Measurements from ENCODE around the gene FASTK.

The FASTK gene

GRCh38 chr7:151082141-151083070 lies 1.8 kb upstream of the FASTK start:
- DNase-seq (ENCODE audit: low spot score): no peak

- DNase-seq (ENCODE audit: low spot score): no peak
These were observed 827 bp upstream of the FASTK start for GRCh38 chr7:151081170-151082101.

- DNase-seq (ENCODE audit: low spot score): no peak
These were observed 515 bp downstream of the FASTK start for GRCh38 chr7:151080067-151080521.

GRCh38 chr7:151079199-151079910 lies 1.3 kb downstream of the FASTK start:
- no peak for DNase-seq (ENCODE audit: low spot score)

- DNase-seq (ENCODE audit: low spot score): no peak
These were observed 2.2 kb downstream of the FASTK start for GRCh38 chr7:151078233-151079040.

GRCh38 chr7:151077705-151078232 lies 2.8 kb downstream of the FASTK start:
- DNase-seq (ENCODE audit: low spot score): no peak

GRCh38 chr7:151076863-151077704 lies 3.5 kb downstream of the FASTK start:
- DNase-seq (ENCODE audit: low spot score): no peak

GRCh38 chr7:151075978-151076426 lies 4.6 kb downstream of the FASTK start:
- DNase-seq (ENCODE audit: low spot score): no peak

- no peak for DNase-seq (ENCODE audit: low spot score)
These were observed 5.0 kb downstream of the FASTK start for GRCh38 chr7:151075662-151075971.

- DNase-seq (ENCODE audit: low spot score): no peak
These were observed 5.6 kb downstream of the FASTK start for GRCh38 chr7:151074817-151075661.

GRCh38 chr7:151073990-151074389 lies 6.6 kb downstream of the FASTK start:
- no peak for DNase-seq (ENCODE audit: low spot score)

- no peak for DNase-seq (ENCODE audit: low spot score)
These were observed 9.4 kb downstream of the FASTK start for GRCh38 chr7:151071032-151071866.

- DNase-seq (ENCODE audit: low spot score): no peak
These were observed 10.0 kb downstream of the FASTK start for GRCh38 chr7:151070574-151070960.

GRCh38 chr7:151069841-151070573 lies 10.6 kb downstream of the FASTK start:
- no peak for DNase-seq (ENCODE audit: low spot score)

GRCh38 chr7:151068069-151068773 lies 12.4 kb downstream of the FASTK start:
- no peak for DNase-seq (ENCODE audit: low spot score)

GRCh38 chr7:151066273-151066974 lies 14.2 kb downstream of the FASTK start:
- DNase-seq (ENCODE audit: low spot score): no peak
